Islet precursor cell (in vitro differentiated cells): Measurements from ENCODE around the gene CPTP.
A peak's percentile ranks its signal among the peaks of the same experiment; 100 is the strongest.

Source experiments
- DNase-seq: peaks from one replicate; pipeline ENCODE4 v3.0.0-alpha.2; 2018

The CPTP gene

DNA sequence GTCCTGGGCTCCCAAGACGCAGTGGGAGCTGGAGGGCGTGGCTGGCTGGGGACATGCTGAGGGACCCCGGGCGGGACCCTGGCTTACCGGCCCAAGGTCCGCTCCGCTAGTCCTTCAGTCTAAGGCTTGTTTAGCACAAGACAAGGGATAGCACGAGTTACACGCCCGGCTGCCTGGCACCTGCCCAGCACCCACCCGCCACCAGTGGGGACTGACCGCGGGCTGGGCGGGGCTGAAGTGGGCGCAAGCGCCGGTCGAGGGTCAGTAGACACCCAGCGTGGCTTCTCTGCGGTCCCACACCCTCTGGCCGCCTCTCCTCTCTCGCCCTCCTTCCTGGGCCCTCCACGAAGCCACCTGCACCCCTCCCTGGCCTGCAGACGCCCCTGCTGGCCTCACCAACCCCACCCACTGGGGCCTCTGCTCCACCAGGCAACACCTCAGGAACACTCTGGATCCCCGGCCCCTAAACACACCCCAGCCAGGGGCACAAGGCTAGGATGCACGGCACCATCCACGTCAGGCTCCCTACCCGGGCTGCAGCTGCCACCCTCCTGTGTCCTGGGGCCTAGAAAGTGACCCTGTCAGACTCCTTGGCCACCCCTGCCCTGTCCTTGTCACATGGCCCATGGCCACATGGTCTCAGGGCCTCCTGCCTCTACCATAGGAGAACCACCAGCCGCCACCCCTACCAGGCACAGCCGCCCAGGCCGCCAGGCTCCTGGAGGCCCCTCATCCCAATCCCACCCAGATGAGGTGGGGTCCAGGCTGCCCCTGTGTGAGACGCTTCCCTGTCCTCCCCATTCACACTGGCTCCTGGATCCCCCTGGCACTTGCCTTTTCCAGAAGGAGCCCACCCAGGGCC is 12.6 kb downstream of the CPTP start:
- DNase-seq = no peak

DNA sequence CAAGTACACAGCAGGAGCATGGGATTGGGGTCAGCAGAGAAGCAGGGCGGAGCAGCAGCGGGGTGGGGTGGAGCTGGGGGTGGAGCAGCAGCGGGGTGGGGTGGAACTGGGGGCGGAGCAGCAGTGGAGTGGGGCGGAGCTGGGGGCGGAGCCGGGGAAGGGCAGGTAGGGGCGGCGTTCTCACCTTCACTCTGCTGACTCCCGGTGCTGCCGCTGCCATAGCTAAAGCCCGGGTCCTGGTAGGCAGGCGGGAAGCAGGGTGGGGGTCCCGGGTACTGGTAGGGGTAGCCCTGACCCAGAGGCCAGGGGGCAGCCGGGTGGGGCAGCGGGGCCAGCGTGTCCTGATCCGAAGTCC is 13.2 kb downstream of the CPTP start:
- DNase-seq = no peak

DNA sequence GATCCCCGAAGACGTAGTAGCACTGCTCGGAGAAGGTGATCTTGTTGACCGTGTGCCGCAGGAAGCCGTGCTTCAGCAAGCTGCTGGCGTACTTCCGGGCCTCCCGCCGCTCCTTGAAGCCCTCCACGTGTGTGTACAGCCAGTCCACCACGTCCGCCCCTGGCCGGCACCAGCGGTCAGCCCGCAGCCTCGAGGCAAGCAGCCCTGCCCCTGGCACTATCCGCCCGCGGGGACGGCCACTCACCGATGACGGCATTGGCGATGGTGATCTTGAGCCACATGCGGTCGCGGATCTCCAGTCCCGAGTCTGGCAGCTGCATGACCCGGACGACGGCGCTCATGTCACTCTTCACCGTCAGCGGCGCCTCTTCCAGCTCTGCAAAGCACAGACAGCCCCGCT is 13.7 kb downstream of the CPTP start:
- DNase-seq = no peak

DNA sequence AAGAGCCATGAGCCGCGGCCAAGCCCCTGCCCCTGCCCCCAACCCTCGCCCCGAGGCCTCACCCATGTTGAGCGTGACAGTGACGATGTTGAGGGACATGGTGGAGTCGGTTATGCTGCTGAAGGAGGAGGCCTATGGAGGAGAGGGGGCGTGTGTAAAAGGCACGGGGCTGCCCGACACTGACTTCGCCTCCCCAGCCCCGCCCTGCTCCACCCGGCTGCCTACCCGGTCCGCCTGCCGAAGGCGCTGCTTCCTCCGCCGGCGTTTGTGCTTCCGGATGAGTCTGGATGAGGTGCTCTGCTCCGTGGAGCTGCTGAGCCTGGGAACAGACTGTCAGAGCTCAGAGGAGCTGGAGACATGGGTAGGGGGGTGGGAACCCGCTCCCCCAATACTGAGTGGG is 15.6 kb downstream of the CPTP start:
- DNase-seq = no peak

DNA sequence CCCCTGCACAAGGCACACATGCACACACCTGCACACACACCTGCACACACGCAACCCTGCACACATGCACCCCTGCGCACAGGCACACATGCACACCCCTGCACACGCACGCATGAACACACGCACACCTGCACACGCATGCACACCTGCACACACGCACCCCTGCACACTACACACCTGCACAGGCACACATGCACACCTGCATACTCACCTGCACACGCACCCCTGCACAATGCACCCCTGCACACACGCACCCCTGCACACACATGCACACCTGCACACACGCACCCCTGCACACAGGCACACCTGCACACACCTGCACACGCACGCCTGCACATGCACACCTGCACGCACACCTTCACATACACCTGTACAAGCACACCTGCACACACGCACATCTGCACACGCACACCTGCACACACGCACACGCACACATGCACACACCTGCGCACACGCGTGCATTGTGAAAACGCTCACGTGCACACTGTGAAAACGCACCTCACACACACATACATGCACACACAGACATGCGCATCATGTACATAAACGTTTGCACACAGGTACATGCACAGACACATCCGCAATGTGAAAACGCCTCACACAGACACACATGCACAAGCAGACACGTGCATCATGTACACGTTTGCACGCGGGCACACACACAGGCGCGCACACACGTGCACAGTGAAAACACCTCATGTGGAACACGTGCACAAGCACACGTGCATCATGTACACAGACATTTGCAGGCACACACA is 16.4 kb downstream of the CPTP start:
- DNase-seq = no peak

DNA sequence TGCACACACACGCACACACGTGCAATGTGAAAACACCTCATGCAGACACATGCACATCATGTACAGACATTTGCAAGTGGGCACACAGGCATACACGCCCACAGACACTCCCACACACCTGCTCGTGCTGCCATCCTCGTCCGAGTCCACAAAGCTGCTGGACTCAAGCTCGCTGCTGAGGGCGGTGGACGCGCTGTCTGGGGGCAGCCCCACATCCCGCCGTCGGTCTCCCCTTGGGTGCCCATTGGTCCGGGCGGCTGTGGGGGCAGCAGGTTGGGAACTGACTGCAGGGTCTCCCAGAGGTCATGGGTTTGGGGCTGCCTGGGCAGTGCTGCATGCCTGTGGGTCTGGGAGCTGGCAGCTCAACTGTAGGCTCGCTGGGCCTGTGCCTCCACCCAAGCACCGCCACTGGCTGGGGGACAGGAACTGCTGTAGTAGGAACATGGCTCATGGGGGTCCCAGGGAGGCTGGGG is 17.0 kb downstream of the CPTP start:
- DNase-seq = no peak

DNA sequence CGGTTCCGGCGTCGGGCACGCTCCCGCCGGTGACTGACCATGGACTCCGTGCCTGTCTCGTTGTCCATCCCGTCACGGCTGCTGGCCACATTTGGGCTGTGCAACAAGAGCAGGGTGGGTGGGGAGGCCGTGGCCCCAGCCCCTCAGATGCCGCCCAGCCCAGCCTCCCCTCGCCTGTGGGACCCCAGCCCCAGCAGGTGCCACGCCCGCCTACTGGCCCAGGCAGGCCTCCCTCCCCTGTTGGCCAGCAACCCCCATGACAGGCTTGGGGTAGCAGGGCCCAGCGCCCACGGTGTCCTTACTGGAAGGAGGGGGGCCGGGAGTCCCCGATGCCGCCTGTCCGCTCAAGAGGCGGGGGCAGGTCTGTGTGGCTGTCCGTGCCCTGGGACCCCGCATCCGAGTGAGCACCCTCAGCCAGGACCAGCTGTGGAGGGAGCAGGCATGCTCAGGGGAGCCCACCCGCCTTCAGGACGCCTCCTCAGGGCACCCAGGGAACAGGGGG is 17.5 kb downstream of the CPTP start:
- DNase-seq = no peak

DNA sequence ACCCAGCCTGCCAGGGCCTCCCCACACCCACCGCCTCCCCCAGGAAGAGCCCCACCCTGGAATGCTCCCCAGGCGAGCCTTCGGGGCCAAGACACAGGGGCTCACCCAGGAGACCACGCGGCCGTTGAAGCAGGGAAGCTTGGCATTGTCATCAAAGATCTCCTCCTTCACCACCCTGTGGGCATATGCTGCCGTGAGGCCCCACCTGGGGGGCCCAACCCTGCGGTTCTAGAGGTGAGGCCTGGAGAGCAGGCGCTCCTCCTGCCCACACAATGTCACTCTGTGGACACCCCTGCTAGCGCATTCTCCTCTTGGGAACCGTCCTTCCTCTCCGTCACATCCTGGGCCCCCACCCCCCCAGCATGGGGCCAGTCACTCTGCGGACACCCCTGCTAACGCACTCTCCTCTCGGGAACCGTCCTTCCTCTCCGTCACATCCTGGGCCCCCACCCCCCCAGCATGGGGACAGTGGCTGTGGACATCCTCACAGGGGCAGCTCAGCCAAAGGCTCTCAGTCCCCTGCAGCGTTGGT is 18.0 kb downstream of the CPTP start:
- no peak for DNase-seq

DNA sequence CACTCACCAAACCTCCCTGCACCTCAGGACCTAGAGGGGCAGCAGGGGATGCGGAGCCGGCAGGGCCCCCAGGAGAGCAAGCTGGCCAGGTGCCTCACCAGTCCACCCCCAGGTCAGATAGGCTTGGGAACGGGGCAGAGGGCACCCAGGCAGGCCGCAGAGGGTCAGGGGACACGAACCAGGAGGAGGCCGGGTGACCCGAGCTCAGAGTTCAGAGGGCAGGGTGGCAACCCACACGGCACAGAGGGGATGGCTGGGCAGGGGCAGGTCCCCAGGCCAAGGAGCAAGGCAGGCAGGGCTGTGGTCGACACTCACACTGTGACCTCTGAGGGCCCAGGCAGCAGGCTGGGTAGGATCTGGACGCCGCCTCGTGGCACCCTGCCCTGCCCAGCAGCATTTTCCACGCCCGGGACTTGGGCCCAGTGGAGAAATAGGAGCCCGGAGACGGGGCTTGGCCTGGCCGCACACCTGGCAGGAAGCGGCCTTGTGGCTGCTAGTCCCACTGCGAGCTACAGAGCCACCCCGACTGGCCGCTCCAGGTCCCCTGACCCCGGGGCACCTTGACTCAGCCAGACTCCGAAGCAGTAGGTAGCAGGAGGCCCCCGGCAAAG is 19.3 kb downstream of the CPTP start:
- DNase-seq = no peak

DNA sequence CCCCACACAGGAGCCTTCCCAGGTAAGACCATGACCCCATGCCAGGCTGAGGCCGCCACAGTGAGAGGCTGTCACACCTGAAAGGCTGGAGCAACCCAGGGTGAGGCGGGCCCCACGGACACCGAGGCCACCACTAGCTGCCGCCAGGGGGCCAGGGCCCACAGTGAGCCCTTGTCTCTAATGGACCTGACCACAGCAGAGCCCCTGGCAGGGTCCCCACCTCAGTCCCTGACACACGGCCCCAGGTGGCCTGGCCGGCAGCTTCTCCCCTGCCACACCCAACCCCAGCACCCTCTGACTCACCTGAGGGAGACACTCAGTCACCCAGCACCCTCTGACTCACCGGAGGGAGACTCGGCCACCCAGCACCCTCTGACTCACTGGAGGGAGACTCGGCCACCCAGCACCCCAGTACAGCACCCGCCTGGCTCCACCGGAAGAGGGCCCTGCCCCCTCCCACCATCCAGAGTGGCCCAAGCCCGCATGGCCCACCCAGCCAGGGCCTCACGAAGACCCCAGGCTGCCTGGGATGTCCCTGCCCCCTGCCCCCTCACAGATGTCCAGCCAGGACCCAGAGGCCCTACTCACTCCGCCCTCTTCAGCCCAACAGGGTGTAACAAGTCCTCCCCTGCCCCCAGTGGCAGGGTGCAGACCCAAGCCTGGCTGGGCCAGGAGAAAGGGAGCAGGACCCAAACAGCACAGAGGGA is 20.2 kb downstream of the CPTP start:
- peak; percentile 76 for DNase-seq

DNA sequence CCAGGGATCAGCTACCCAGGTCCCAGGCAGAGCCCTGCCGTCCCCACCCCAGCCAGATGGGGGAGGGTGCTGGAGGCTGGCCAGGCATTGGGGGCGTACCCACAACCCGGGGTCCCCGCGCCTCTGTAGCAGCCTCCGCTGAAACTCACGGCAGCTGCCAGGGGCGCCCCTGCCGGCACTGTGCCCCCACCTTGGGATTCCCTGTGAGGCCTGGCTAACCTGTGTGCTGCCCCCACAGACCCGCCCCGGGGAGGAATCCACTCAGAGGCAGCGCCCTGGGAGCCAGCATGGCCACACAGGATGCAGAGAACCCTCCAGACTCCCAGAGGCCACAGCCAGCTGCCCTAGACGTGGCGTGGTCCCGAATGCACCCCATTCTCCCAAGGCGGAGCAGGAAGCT is 20.8 kb downstream of the CPTP start:
- no peak for DNase-seq

DNA sequence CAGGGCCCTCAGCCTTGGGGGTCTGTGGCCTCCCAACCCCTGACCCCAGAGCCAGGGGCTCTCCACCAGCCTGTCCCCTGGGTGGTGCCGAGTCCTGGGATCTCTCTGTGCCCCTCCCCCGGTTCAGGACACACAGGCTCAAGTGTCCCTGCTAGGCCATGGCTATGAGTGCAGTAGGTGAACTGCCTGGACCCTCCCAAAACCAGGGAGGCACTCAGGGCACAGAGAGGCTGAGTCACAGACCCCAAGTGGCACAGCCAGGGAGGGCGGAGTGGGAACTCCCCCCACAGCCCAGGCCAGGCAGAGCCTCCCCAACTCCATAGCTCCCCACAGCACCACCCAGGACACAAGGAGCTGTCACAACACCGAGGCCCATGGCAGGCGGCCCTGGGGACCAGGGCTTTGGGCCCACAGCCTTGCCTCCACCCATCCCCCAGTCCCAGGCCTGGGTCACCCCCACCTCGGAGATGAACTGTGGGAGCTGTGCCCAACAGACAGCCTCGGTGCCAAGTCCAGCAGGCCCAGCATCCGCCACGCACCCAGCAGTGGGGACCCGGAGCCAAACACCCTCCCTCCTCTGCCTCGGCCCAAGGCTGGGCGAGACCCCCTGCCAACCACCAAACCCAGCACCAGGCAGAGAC is 21.4 kb downstream of the CPTP start:
- DNase-seq = no peak

DNA sequence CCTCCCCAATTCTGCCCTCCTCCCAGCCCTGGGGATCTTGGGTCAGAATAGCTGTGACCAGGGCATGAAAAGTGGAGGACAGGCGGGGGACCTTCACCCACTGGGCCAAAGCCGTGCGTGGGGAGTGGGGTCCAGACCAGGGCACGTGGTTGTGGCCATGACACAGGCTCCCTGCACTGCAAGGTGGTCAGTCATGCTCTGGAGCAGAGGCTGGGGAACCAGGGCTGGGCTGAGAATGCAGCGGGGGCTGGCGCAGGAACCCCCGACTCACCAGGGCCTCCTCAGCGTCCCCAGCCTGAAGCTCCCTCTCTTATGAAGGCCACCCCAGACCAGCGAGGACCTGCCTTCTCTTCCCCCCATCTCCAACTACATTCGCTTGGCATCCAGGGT is 21.9 kb downstream of the CPTP start:
- no peak for DNase-seq

DNA sequence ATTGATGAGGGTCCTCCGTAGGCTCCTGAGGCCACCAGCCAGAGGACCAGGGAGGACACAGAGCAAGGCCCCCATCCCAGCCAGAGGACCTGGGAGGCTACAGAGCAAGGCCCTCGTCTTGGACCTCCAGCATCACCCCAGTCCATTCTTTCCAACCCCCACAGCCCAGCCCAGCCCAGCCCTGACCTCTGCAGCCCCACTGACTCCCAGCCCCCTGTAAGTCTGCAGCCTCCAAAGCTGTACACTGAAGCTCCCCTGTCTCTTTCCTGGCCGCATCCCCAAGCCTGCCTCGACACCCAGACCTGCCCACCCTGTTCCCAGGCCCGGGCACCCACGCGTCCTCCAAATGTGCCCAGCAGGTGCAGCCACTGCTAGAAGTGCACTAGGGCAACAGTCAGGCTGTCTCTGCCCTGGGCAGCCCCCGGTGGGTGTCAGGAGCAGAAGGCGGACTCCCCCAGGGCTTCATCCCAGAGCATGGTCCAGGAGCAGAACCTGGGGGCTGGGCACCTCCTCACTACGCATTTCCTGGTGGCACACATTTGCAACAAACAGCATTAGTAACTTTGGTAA is 22.5 kb downstream of the CPTP start:
- DNase-seq = no peak

DNA sequence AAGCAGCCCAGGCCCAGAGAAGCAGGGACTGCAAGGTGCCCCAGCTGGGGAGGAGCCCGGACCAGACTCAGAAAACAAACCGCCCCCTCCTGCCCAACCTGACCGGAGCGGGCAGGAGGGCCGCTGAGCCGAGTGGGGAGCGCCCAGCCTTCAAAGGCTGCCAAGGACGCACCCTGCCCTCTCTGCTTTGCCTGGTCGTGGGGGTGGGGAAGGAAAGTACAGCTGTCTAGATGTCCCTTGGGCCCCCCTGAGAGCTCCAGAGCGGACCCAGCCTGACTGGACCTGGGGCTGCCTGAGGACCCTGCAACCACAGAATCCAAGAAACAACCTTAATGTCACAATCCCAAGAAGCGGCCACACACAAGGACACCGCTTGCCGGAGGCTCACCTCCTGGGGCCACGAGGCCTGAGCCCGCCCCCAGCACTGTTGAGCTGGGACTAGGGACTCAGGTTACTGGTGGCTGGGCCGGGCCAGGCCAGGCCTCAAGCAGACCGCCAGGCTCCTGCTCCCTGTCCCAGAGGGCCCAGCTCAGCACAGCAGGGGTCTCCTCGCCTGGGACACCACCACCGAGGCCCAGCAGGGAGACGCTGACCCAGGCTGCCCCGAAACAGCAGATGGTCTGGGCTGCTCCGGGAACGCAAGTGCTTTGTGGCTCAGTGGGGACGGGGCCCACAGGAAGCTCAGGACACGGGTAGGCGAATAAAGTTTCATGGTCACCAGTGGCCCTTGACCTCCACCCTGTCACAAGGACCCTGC is 23.2 kb downstream of the CPTP start:
- peak; percentile 75 for DNase-seq

DNA sequence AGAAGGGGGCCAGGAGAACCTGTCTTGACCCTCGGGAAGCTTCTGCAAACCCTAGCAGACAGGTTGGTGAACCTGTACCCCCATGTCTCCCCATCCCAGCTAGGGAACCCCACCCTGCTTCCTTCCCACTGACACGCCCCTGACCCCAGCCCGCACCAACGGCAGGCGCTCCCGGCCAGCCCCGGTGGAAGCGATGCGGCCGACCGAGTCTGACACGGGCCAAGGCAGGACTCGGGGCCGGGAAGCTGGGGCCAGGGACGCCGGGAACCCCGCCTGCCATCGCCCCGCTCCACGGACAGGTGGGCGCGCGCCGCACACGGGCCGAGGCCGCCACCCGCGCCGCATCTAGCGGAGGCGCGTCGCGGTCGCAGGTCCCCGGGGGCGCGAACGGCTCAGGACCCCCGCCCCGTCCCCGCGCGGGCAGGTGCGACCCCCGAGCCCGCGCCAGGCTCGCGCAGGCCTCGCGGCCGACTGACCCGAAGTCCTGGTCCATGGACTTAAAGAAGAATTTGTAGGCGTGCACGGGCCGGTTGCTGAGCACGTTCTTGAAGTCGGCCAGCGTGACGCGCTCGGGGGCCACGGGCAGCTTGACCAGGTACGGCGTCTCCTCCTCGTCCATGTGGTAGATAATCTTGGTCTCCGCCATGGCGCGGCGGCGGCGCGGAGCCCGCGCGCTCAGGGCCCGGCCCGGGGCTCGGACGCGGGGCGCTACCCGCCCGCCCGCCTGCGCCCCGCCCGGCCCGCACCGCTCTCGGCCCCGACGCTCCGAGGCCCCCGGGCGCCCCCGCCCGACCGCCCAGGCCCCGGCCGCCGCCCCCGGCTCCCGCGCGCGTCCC is 24.0 kb downstream of the CPTP start:
- no peak for DNase-seq

DNA sequence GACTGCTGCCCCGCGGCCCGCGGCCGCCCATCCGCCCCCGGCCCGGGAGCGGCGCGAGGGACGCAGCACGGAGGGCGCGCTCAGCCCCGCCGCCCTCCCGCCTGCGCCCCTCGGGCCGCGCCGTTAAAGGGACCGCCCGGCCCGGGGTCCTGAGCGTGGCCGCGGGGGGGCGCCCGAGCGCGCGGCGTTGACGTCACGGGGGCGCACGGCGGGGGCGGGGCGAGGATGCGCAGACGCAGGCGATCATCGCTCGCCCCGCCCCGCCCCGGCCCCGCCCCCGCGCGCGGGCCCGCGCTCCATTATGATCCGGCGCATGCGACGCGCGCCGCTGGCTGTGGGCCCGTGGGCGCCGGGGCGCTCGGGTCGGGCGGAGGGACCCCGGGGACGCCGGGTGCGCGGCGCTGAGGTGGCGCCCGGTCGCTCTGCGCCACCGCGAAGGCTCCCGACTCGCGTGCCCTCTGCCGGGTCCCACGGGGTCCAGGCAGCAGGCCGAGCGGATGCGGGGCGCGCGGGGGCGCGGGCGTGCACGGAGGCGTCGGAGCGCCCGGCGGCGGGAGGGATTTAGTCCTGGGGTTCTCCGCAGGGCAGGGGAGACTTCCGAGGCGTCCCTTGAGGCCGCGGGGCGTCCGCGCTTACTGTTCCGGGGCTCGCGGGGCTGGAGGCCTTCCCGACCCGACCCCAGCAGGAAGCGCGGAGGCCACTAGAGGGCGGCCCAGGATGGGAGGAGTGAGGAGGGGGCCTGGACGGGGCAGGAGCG is 24.8 kb downstream of the CPTP start, which contains the start of gene DVL1:
Gene DVL1, minus strand, starts transcription at position 163 of the 757 bp plus-strand sequence. CDS start 353 bp downstream, outside the sequence.
- DNase-seq = peak; percentile 81

DNA sequence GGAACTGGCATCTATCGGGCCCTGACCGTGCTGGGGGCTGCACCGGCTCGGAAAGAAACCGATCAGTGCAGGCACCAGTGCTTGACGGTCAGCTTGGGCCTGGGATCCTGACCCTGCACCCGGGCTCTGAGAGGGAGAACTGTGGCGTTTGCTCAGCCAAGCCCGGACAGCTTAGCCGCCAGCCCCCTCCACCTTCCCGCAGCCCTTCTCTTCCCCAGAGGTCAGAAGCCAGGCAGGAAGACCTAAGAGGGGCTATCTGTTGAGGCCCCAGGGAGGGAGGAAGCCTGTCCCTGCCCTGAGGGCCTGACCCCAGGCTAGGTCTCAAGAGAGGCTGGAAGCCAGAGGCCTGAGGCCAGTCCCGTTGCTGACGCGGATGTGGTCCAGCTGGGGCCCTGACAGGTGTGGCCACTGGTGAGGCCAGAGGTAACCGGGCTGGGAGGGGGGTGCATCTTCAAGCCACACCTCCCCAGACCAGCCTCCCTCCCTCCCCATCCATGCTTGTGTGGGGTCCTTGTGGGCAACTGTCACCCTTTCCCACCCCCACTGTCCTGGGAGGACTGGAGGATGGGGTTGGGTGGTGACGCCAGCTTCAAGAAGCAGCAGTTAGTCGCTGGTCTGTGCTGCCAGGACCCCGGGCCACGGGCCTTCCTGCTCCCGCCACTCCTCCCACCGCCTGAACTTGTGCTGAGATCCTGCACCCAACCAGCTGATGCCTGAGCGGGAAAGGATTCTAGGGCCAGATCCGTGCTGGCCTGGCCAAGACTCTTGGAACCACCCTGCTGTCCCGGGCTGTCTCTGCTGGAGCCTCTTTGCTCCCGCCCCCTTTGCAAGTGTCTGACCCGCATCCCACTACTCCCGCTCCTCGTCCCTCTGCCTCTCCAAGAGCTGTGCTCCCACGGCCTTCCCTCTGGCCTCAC is 27.2 kb downstream of the CPTP start:
- peak; percentile 81 for DNase-seq
